Measurements from ENCODE around the gene SIGLECL1.
"Not testable (repeated sequence)": the region's sequence is repeated elsewhere in the genome, so short reads cannot be mapped to it uniquely, and the experiment has no call there.

SIGLECL1 gene

DNA sequence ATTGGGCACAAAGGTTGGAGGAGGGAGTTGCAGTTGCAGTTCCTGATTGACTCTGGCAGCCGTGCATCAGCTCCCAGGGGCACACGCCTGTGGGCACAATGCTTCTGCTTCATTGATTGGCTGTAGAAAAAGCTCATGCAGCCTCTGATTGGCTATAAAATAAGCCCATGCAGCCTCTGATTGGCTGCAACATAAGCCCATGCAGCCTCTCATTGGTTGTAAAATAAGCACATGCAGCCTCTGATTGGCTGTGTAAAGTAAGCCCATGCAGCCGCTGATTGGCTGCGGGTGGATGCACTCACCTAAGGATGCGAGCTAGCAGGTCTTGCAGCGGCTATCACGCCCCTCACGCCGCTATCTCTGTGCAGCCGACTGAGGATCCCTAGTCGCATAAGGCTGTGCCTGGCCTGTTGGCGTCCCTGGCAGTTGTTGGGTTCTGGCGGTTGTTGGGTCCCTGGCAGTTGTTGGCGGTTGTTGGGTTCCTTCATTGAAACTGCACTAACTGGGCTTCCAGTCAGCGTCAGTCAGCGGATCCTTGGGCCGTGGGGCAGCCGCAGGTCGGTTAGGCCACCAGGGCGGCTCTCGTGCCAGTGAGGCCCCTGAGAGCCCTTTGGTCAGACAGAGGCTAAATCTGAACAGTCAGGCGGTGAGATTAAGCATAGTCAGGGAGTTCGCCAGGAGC lies at the start of gene SIGLECL1:
Gene SIGLECL1, plus strand, starts transcription at position 295 of the 682 bp plus-strand sequence. CDS start 12,993 bp downstream, outside the sequence.
- DNase-seq (ENCODE audit: extremely low read depth in 1 of 2, low read depth in 1 of 2): no peak

DNA sequence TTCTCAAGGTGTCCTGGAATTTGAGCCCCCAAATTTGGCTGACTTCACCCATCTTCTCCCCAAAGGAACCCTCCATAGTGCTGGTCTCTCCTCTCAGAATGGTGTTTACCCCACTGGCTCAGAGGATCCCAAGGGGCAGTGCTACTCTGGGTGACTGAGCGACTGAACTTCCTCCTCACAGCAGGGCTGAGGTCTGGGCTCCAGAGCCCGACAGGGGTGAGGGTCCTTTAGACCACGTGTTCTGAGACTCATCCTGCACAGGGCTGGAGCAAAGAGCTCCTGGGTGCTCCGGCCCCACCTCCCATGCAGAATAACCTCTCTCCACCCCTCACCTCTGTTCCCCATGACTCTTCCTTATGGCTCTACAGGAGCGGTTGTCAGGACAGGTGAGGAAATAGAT lies 49.2 kb upstream of the SIGLECL1 start:
- no peak for DNase-seq (ENCODE audit: extremely low read depth in 1 of 2, low read depth in 1 of 2)

DNA sequence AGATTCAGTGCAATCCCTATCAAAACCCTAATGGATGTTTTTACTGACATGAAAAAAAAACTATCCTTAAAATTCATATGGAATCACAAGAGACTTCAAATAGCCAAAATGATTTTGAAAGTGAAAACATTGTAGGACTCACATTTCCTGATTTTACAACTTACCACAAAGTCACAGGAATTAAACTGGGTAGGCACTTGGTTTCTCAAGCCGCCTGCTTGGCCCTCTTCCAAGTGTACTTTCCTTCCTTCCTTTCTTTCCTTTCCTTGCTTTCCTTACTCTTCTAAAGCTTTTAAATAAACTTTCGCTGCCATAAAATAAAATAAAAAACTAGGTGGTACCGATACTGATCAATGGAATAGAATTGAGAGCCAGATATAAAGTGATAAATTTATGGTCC lies 47.0 kb upstream of the SIGLECL1 start:
- DNase-seq (ENCODE audit: extremely low read depth in 1 of 2, low read depth in 1 of 2): no peak

DNA sequence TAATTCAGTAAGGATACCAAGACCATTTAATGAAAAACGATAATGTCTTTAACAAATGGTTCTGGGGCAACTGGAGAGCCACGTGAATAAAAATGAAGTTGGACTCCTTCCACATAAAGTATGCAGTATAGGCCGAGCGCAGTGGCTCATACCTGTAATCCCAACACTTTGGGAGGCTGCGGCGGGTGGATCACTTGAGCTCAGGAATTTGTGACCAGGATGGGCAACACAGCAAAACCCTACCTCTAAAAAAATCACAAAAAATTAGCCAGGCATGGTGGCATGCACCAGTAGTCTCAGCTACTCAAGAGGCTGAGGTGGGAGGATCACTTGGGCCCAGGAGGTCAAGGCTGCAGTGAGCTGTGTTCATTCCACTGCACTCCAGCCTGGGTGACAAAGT lies 46.6 kb upstream of the SIGLECL1 start:
- DNase-seq (ENCODE audit: extremely low read depth in 1 of 2, low read depth in 1 of 2): no peak

DNA sequence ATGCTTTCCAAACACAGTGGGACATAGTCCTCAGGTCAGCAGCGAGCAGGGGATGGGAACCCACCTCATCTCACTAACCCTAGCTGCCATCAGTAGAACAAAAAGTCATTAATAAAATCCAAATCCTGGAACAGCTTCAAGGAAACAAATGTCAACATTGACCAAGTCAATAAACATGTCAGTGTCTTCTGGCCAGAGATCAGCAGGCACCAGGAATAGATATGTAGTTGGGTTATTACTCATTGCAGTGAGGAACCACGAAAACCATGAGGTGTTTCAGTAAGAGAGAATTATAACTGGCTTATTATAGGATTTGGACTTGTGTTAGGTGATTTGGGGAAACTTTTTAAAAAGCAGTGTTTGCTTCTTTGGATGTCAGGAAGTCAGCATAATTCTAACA lies 43.1 kb upstream of the SIGLECL1 start:
- no peak for DNase-seq (ENCODE audit: extremely low read depth in 1 of 2, low read depth in 1 of 2)

DNA sequence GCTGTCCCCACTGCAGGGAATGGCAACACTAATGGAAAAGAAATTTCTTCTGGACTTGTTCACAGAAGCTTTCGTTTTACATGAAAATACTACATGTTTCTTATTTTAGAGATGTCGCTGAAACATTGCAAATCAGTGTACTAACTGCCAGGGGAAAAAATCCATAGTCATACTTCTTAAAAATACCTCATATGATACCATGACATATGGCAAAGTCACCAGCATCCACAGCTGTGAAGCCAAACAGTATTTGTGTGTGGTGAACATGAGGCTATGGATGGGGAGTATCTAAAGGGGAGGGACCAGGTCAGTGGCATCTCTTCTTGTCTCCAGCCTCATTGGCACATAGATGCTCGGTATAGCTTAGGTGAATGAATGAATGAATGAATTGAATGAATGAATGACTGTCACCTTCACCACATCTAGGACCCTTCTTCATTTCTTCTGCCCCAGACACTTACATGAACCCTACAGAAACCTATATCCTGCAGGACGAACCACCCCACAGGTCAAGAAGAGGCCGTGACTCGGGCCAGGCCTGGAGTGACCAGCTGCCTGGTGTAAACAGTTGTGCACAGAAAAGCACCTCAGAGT lies 40.6 kb upstream of the SIGLECL1 start:
- no peak for DNase-seq (ENCODE audit: extremely low read depth in 1 of 2, low read depth in 1 of 2)

DNA sequence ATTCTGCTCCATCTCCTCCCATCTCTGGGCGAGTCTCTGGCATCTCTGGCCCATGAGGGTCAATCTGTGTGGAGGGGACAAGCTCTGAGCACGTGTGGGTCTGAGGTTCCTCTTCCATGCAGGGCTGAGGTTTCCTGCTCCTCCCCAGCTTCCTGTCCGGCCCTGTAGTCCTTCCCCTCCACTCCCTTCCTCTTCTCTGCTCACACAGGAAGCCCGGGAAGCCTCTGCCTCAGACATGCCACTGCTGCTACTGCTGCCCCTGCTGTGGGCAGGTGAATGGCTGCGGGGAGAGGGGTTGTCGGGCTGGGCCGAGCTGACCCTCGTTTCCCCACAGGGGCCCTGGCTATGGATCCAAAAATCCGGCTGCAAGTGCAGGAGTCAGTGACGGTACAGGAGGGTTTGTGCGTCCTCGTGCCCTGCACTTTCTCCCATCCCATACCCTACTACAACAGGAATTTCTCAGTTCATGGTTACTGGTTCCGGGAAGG lies 40.0 kb upstream of the SIGLECL1 start:
- DNase-seq (ENCODE audit: extremely low read depth in 1 of 2, low read depth in 1 of 2): not testable (repeated sequence)

DNA sequence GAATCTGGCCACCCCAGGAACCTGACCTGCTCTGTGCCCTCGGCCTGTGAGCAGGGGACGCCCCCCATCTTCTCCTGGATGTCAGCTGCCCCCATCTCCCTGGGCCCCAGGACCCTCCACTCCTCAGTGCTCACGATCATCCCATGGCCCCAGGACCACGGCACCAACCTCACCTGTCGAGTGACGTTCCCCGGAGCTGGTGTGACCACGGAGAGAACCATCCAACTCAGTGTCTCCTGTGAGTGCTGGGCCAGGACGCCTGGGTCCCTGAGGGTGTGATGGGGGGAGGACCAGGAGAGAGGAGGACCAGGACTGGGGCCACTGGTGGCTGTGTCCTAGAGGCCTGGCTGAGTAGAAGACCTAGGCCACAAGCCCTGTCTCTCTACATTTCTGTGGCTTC lies 39.0 kb upstream of the SIGLECL1 start:
- DNase-seq (ENCODE audit: extremely low read depth in 1 of 2, low read depth in 1 of 2): no peak

DNA sequence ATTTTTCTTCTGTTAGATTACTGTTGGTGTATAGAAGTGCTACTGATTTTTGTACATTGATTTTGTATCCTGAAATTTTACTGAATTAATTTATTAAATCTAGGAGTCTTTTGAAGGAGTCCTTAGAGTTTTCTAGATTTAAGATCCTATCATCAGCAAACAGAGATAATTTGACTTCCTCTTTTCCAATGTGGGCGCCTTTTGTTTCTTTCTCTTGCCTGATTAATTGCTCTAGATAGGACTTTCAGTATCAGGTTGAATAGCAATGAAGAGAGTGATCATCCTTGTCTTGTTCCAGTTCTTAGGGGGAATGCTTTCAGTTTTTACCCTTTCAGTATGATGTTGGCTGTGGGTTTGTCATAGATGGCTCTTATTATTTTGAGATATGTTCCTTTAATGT lies 31.6 kb upstream of the SIGLECL1 start:
- DNase-seq (ENCODE audit: extremely low read depth in 1 of 2, low read depth in 1 of 2): no peak

DNA sequence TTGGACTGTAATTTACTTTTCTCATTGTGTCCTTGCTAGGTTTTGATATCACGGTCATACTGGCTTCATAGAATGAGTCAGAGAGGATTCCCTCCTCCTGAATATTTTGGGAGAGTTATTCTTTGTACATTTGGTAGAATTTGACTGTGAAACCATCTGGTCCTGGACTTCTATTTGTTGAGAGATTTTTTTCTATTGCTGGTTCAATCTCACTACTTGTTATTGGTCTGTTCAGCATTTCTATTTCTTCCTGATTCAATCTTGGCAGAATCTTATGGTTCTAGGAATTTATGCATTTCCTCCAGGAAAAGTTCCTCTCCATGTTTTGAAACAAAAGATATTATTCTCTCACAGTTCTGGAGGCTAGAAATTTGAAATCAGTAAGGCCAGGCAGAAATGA lies 30.9 kb upstream of the SIGLECL1 start:
- DNase-seq (ENCODE audit: extremely low read depth in 1 of 2, low read depth in 1 of 2): no peak

DNA sequence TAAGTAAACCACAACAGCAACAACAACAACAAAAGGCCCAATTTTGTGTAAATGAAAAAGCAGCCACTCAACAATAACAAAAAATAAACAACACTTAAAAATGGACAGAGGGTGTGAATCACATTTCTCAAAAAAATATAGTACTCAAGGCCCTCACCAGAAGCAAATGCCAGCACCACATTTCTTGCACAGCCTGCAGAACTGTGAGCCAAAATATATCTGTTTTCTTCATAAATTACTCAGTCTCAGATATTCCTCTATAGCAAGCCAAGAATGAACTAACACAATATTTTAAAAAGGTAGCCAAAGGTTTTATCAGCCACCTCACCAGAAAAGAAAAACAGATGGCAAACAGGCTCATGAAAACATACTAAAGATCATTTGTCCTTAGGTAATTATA lies 29.9 kb upstream of the SIGLECL1 start:
- no peak for DNase-seq (ENCODE audit: extremely low read depth in 1 of 2, low read depth in 1 of 2)

DNA sequence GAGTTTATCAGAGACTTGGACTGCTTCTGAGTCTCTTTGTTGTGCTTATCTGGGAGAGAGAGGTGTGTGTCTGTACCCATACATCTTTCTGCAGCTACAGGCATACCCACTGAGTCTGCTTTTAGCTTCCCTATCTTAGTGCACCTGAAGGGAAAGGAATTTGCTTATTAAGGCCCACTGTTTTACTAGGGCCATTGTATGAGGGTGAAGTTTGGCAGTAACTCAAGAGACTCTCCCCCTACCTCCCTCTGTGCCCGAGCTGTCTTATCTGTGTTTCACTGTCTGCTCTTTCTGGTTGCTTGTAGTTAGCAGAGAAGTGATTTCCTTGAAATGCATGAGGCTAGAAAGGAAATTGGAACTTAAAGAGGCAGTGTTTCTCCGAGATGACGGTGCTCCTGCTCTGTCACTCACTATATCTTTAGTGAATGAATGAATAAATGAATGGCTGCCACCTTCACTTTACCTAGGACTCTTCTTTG lies 26.7 kb upstream of the SIGLECL1 start:
- DNase-seq (ENCODE audit: extremely low read depth in 1 of 2, low read depth in 1 of 2): no peak

DNA sequence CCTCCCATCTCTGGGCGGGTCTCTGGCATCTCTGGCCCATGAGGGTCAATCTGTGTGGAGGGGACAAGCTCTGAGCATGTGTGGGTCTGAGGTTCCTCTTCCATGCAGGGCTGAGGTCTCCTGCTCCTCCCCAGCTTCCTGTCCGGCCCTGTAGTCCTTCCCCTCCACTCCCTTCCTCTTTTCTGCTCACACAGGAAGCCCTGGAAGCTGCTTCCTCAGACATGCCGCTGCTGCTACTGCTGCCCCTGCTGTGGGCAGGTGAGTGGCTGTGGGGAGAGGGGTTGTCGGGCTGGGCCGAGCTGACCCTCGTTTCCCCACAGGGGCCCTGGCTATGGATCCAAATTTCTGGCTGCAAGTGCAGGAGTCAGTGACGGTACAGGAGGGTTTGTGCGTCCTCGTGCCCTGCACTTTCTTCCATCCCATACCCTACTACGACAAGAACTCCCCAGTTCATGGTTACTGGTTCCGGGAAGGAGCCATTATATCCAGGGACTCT lies 25.9 kb upstream of the SIGLECL1 start, which contains the start of gene CD33:
Gene CD33, plus strand, starts transcription at position 183 of the 496 bp plus-strand sequence. Its CDS starts 39 bp downstream, at position 222.
- DNase-seq (ENCODE audit: extremely low read depth in 1 of 2, low read depth in 1 of 2): not testable (repeated sequence)

DNA sequence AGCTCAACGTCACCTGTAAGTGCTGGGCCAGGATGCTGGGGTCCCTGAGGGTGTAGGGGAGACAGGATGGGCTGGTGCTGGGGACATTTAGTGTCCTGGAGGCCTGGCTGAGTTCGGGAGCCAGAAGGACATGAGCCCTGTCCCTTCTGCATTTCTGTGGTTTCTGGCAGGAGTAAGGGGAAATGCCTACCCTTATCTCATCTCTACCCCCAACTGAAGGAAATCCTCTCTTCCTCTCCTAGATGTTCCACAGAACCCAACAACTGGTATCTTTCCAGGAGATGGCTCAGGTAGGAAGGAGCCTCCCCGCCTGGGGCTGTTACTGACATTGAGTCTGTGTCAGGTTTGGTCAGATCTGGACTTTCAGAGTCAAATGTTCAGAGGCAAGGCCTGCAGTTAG lies 24.8 kb upstream of the SIGLECL1 start:
- no peak for DNase-seq (ENCODE audit: extremely low read depth in 1 of 2, low read depth in 1 of 2)

DNA sequence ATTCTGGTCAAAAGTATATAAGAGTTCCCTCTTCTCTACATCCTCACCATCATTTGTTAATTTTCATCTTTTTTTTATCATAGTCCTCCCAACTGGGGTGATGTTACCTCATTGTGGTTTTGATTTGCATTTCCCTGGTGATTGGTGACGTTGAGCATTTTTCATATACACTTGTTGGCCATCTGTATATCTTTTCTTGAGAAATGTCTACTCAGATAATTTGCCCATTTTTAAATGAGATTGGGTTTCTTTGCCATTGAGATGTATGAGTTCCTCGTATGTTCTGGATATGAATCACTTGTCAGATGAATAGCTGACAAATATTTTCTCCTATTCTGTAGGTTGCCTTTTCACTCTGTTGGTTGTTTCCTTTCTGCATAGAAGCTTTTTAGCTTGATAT lies 23.6 kb upstream of the SIGLECL1 start:
- no peak for DNase-seq (ENCODE audit: extremely low read depth in 1 of 2, low read depth in 1 of 2)

DNA sequence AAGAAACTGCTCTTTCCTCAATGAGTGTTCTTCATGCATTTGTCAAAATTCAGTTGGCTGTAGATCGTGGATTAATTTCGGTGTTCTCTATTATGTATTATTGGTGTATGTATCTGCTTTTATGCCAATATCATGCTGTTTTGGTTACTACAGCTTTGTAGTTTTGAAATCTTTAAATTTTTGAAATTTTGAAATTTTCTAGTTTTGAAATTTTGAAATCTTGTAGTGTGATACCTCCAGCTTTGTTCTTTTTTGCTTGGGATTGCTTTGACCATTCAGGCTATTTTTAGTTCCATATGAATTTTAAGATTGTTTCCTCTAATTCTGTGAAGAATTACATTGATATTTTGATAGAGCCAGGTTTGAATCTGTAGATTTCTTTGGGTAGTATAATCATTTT lies 22.9 kb upstream of the SIGLECL1 start:
- no peak for DNase-seq (ENCODE audit: extremely low read depth in 1 of 2, low read depth in 1 of 2)

DNA sequence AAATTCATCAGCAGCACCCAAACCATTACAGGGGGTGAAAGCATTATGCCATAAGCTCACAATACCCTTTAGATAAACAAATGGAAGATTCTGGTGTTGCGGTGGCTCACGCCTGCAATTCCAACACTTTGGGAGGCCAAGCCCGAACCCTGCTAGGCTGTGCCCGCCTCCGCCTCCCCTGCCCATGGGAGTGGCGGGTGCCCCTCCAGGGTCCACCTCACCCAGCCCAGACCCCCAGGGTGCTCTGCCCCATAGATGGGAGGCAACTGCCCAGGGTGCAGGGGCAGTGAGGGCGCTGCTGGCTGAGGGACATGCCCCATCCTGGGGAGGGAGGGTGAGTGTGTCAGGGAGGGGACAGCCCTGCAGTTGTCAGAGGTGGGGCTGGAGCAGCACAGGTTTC lies 10.0 kb upstream of the SIGLECL1 start:
- no peak for DNase-seq (ENCODE audit: extremely low read depth in 1 of 2, low read depth in 1 of 2)

DNA sequence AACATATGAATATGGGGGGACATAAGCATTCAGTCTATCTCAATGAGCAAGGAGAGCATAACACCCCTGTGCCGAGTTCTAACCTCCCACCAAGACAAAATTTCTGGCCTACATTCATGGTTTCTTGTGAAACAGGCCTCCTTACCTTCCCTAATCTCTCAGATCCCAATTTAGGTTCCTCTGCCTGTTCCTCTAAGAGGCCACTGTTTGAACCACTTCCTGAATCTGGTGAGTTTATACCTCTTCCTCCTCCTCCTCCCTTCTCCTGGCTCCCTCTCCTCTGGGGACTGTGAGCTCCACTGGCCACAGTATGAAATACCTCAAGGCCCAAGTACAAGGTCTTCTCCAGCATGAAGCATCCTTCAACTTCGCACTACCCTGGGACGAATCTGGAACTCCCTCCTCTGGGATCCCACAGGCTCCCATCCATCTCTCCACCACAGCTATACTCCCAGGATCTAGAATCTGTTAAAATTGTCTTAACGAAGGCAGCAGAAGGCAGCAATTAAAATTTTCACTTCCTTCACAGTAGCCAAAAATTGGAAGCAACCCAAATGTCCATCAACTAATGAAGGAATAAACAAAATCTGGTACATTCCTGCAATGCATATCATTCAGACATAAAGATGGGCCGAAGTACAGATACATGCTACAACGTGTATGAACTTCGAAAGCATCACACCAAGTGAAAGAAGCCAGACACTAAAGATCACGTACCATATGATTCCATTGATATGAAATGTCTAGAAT lies 7.8 kb upstream of the SIGLECL1 start:
- no peak for DNase-seq (ENCODE audit: extremely low read depth in 1 of 2, low read depth in 1 of 2)

DNA sequence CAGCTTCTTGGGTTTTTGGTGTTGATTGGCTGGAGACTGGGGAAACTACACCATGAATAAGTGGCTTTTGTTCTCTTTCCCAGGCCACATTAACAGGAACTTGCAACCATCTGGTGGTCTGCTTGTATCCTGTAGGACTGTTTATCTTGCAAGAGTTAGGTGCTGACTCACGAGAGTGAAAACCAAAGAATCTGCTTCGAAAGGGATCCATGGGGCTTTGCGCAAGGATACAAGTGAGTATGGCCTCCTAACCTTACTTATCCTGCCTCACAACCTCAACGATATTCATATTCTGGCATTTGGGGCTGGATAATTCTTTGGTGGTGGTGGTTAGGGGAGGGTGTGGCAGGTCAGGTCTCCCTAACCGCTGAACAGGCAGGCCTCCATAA lies 4.7 kb upstream of the SIGLECL1 start:
- DNase-seq (ENCODE audit: extremely low read depth in 1 of 2, low read depth in 1 of 2): no peak

DNA sequence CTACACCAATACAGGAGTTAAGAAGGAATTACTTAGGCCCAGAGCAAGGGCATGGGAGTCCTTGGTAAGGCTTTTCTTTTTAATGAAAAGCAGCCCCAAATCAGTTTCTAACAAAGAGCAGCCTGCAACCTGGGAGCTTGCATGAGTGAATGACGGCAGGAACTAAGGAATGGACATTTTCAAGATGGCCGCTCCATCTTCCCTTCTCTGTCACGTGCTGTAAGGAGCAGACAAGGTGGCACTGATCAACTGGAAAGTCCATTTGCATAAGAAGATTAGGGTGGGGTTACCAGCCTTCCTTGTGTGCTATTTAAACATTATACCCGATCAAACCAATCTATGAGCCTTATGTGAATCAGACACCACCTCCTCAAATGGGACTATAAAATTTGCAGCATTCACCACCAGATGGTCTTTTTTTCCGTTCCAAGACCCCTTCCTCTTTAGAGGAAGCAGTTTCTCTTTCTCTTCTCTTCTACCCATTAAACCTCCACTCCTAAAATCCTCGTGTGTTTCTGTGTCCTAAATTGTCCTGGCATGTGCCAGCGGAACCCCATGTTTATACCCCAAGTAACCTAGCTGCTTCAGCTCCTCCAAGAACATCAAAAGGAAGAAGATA lies 2.8 kb upstream of the SIGLECL1 start:
- DNase-seq (ENCODE audit: extremely low read depth in 1 of 2, low read depth in 1 of 2): no peak

DNA sequence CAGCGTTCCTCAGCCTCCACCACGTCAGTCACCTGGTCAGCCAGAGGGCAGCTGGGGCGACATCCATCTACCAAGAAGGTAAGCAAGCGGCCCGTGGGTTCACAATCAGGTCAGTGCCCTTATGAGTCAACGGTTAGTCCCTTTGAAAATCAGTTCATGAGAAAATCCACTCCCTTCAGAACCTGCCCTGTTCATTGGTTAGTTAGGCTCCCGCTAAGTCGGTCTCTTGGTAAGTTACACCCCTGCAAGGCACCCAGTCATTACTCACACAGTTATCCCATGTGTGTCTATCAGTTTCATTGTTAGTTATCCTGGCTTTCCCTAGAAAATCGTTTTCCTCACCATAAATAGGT lies 564 bp downstream of the SIGLECL1 start:
- DNase-seq (ENCODE audit: extremely low read depth in 1 of 2, low read depth in 1 of 2): no peak
